Vagina (tissue), 2 donors: ENCODE data around the gene EXOC3.

ENCODE experiments used
- POLR2A ChIP-seq, 2 donors: fragments of 450-650 bp; IDR thresholded peaks; one replicate each; pipeline ENCODE4 v1.6.1; 2017; ENCODE audit warnings: antibody characterized with exemption in 2 of 2, mild to moderate bottlenecking in 2 of 2, moderate library complexity in 2 of 2
- POLR2AphosphoS5 ChIP-seq, 2 donors: sonication (generic); formaldehyde crosslinking; IDR thresholded peaks; one replicate each; pipeline ENCODE4 v1.9.0; 2017; ENCODE audit warnings: antibody characterized with exemption in 2 of 2, mild to moderate bottlenecking in 2 of 2, low read depth in 1 of 2; ENCODE audit not compliant: insufficient read depth in 1 of 2
- TF ChIP-seq, protein P1 (sequence below), 3 experiments: fragments of 450-650 bp in 2 of 3; fragments of 200-600 bp in 1 of 3; sonication (generic) in 1 of 3; IDR thresholded peaks; one replicate each; pipeline ENCODE4 v1.5.1; 2017 to 2019; ENCODE audit warnings: antibody characterized with exemption in 3 of 3, mild to moderate bottlenecking in 2 of 3, moderate library complexity in 2 of 3

DNA sequence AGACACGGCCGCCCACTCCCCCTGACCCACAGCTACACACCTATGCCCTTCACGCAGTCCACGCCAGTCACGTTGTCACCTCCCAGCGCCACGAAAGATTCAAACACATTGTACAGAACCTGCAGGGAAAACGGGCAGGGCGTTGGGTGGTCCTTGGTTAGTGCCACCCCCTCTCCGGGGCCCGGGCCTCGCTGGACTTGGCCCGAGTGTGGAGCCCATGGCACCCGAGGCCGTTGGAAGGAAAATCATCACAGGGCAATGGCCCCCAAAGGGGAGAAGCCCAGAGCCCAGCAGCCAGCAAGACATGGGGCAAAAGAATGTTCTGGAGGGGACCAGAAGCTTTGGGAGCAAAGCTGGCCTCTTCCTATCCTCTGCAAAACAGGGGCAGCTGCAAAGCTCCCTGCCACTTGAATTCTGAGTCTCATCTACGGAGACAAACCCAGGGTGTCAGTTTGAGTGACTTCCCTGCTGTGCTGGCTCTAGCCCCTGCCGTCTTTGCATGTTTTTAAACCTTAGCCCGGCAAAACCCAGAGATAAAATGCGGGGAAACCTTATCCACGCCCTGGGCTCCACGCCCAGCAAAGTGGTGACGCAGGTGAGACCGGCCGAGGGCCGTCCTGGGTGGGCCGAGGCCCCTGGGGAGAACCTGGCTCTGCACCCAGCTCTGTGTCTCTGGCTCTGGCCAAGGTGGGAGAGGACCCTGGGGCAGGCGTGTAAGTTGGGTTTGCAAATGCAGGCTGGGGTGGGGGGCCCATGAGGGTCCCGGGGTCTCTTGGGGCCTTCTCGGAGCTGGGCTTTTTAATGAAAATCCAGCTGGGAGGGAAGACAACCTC, 42.4 kb downstream of the EXOC3 start:
- no peak for TF ChIP-seq POLR2AphosphoS5 (IDR thresholded peaks at IDR 0.05; ENCODE audit: insufficient read depth in 1 of 2, low read depth in 1 of 2)
- TF ChIP-seq, protein P1, sequence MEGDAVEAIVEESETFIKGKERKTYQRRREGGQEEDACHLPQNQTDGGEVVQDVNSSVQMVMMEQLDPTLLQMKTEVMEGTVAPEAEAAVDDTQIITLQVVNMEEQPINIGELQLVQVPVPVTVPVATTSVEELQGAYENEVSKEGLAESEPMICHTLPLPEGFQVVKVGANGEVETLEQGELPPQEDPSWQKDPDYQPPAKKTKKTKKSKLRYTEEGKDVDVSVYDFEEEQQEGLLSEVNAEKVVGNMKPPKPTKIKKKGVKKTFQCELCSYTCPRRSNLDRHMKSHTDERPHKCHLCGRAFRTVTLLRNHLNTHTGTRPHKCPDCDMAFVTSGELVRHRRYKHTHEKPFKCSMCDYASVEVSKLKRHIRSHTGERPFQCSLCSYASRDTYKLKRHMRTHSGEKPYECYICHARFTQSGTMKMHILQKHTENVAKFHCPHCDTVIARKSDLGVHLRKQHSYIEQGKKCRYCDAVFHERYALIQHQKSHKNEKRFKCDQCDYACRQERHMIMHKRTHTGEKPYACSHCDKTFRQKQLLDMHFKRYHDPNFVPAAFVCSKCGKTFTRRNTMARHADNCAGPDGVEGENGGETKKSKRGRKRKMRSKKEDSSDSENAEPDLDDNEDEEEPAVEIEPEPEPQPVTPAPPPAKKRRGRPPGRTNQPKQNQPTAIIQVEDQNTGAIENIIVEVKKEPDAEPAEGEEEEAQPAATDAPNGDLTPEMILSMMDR (IDR thresholded peaks at IDR 0.05): no peak
- TF ChIP-seq POLR2A (IDR thresholded peaks at IDR 0.05): no peak
